K562 (cell line): ENCODE data around the gene PTPN12. TPM values are rescaled to one million over a fixed set of nuclear protein-coding genes. Genes with fewer than 3 reads are reported as not detected.
A peak's percentile ranks its signal among the peaks of the same experiment; 100 is the strongest.

ENCODE experiments used
- ATAC-seq: fragments of 200-7000 bp; cut with Tn5 transposase; 3 replicates; pipeline ENCODE4 v1.9.1; 2020; ENCODE audit warnings: moderate library complexity
- BruUV-seq: library from RNA; stranded (reverse); fragments of 400-500 nt; replicated peaks from 2 replicates; lab custom pipeline; 2021; lab: Mats Ljungman, UMichigan
- CTCF ChIA-PET: fragments of 300-600 bp; formaldehyde crosslinking; extraction: SDS; loops from one replicate; lab custom pipeline; 2021; ENCODE audit warnings: low intra/inter-chr PET ratio; lab: Yijun Ruan, JAX
- POLR2A ChIA-PET: fragments of 300-600, 350-650 bp; sonication (Branson Sonifier 250); formaldehyde crosslinking; extraction: SDS; loops from one replicate; lab custom pipeline; 2021; ENCODE audit warnings: antibody characterized with exemption, inconsistent platforms; lab: Yijun Ruan, JAX
- DNase-seq, 4 experiments: peaks; one replicate each; pipeline versions ENCODE4 v3.0.0 to v3.0.0-alpha.2; 2011 to 2018; ENCODE audit warnings: low spot score in 3 of 4, mixed read lengths in 3 of 4; ENCODE audit errors: extremely low read depth in 1 of 4
- FAIRE-seq: peaks from 2 replicates; lab custom pipeline; 2011; peaks lifted over from hg19 to GRCh38; lab: Jason Lieb, UNC
- H2AFZ ChIP-seq: 2 replicates; pipeline ENCODE4 v1.6.0; 2011; ENCODE audit warnings: low read depth, low read length, control low read depth, inconsistent platforms
- H3K27ac ChIP-seq: fragments of 200-600 bp; 3 replicates; pipeline ENCODE4 v1.8.0; 2011; ENCODE audit warnings: low read depth, mild to moderate bottlenecking, control low read depth, inconsistent platforms, low read length, moderate library complexity, mixed read lengths; ENCODE audit errors: extremely low read depth
- H3K27me3 ChIP-seq, 2 experiments: fragments of 300-600 bp in 1 of 2; 2 replicates in 1 of 2; 3 replicates in 1 of 2; pipeline versions ENCODE4 v1.6.0 to v1.8.0; 2011; ENCODE audit warnings: inconsistent platforms in 2 of 2, low read length in 2 of 2, mild to moderate bottlenecking in 1 of 2, mixed read lengths in 1 of 2, moderate library complexity in 1 of 2; ENCODE audit not compliant: control insufficient read depth in 2 of 2, insufficient read depth in 2 of 2
- H3K36me3 ChIP-seq: fragments of 300-600 bp; 3 replicates; pipeline ENCODE4 v1.8.0; 2011; ENCODE audit warnings: mild to moderate bottlenecking, low read length, inconsistent platforms; ENCODE audit not compliant: control insufficient read depth, insufficient read depth
- H3K4me1 ChIP-seq, 2 experiments: fragments of 200-600 bp in 1 of 2; replicated peaks in 1 of 2; 2 replicates in 1 of 2; 3 replicates in 1 of 2; pipeline versions ENCODE4 v1.5.1 to v1.8.0; 2011; ENCODE audit warnings: inconsistent platforms in 2 of 2, low read length in 2 of 2, mild to moderate bottlenecking in 1 of 2, mixed read lengths in 1 of 2, moderate library complexity in 1 of 2; ENCODE audit not compliant: control insufficient read depth in 2 of 2, insufficient read depth in 2 of 2
- H3K4me2 ChIP-seq: 2 replicates; pipeline ENCODE4 v1.6.1; 2011; ENCODE audit warnings: low read length, control low read depth, inconsistent platforms, mixed read lengths; ENCODE audit not compliant: insufficient read depth
- H3K4me3 ChIP-seq: fragments of 200-600 bp; sonication (generic), shearing (Covaris generic); 2 replicates; pipeline ENCODE4 v1.5.1; 2016; ENCODE audit warnings: control low read depth, inconsistent platforms
- H3K79me2 ChIP-seq: fragments of 200-600 bp; 3 replicates; pipeline ENCODE4 v1.8.0; 2011; ENCODE audit warnings: low read length, inconsistent platforms; ENCODE audit not compliant: control insufficient read depth, insufficient read depth
- H3K9ac ChIP-seq, 2 experiments: 2 replicates each; pipeline versions ENCODE4 v1.6.0 to v1.6.1; 2011; ENCODE audit warnings: low read depth in 2 of 2, low read length in 2 of 2, control low read depth in 1 of 2, inconsistent platforms in 1 of 2, mild to moderate bottlenecking in 1 of 2, mixed read lengths in 1 of 2; ENCODE audit not compliant: insufficient read depth in 1 of 2
- H3K9me1 ChIP-seq: one replicate; pipeline ENCODE4 v1.6.0; 2011; ENCODE audit warnings: inconsistent platforms, mild to moderate bottlenecking, low read length, moderate library complexity; ENCODE audit not compliant: control insufficient read depth, insufficient read depth
- H3K9me3 ChIP-seq: replicated peaks from 2 replicates; pipeline ENCODE4 v1.5.1; 2011; ENCODE audit warnings: low read depth, low read length, inconsistent platforms; ENCODE audit not compliant: control insufficient read depth, insufficient read depth
- H4K20me1 ChIP-seq: replicated peaks from 2 replicates; pipeline ENCODE4 v1.6.1; 2011; ENCODE audit warnings: low read length, inconsistent platforms, mixed read lengths; ENCODE audit not compliant: control insufficient read depth, insufficient read depth
- AFF4 ChIP-seq: sonication (generic); formaldehyde crosslinking; IDR thresholded peaks from 2 replicates; pipeline ENCODE4 v1.8.0; 2023; ENCODE audit warnings: mild to moderate bottlenecking, missing genetic modification reagents
- ARHGAP35 ChIP-seq: fragments of 450-650 bp; IDR thresholded peaks from 2 replicates; pipeline ENCODE4 v1.6.1; 2018; ENCODE audit not compliant: partially characterized antibody
- CBFA2T3 ChIP-seq: fragments of 450-650 bp; IDR thresholded peaks from 2 replicates; pipeline ENCODE4 v1.6.1; 2017
- CBX5 ChIP-seq: IDR thresholded peaks from 2 replicates; pipeline ENCODE4 v1.6.1; 2014; ENCODE audit warnings: low read depth, borderline replicate concordance
- CTBP1 ChIP-seq: fragments of 450-650 bp; IDR thresholded peaks from 2 replicates; pipeline ENCODE4 v1.6.1; 2016; ENCODE audit warnings: borderline replicate concordance
- GABPB1 ChIP-seq: sonication (generic); formaldehyde crosslinking; IDR thresholded peaks from 2 replicates; pipeline ENCODE4 v1.8.0; 2022; ENCODE audit warnings: mild to moderate bottlenecking, missing genetic modification reagents
- HNRNPUL1 ChIP-seq: fragments of 200-400 bp; formaldehyde crosslinking; IDR thresholded peaks from 2 replicates; pipeline ENCODE4 v1.6.1; 2017; ENCODE audit warnings: low read length
- ZBTB11 ChIP-seq, 3 experiments: fragments of 200-800 bp in 1 of 3; fragments of 250-450 bp in 1 of 3; fragments of 450-650 bp in 1 of 3; sonication (Bioruptor Pico) in 1 of 3; sonication (Bioruptor generic) in 1 of 3; formaldehyde crosslinking in 1 of 3; IDR thresholded peaks; 2 replicates each; pipeline versions ENCODE4 v1.6.1 to v1.8.0; 2016 to 2022; ENCODE audit warnings: mild to moderate bottlenecking in 2 of 3, missing genetic modification characterization in 2 of 3, missing compliant biosample characterization in 1 of 3, moderate library complexity in 1 of 3
- ZNF143 ChIP-seq: sonication (generic); formaldehyde crosslinking; IDR thresholded peaks from 2 replicates; pipeline ENCODE4 v1.9.0; 2022; ENCODE audit warnings: mild to moderate bottlenecking, missing genetic modification reagents
- ZNF212 ChIP-seq: fragments of 450-650 bp; formaldehyde crosslinking; IDR thresholded peaks from 2 replicates; pipeline ENCODE4 v1.4.0; 2020; ENCODE audit warnings: mild to moderate bottlenecking
- ZNF507 ChIP-seq: conservative IDR thresholded peaks from 2 replicates; pipeline ENCODE4 v1.6.1; 2017; ENCODE audit warnings: missing genetic modification characterization, missing compliant biosample characterization
- ZNF764 ChIP-seq: fragments of 250-450 bp; sonication (Bioruptor Pico); IDR thresholded peaks from 2 replicates; pipeline ENCODE4 v1.4.0; 2020; ENCODE audit warnings: low read depth, mild to moderate bottlenecking, moderate library complexity
- ZNF77 ChIP-seq: fragments of 250-450 bp; sonication (Bioruptor Pico); IDR thresholded peaks from 2 replicates; pipeline ENCODE4 v1.5.0; 2020
- WGBS: fragments of 100-300 bp; shearing (Covaris generic); methylation state at CpG from one replicate; pipeline ENCODE4 v1.1.6; 2016; ENCODE audit warnings: low coverage, mixed read lengths; ENCODE audit not compliant: insufficient coverage; ENCODE audit errors: missing lambda C conversion rate; 5-methylcytosine and 5-hydroxymethylcytosine counted together
- in situ Hi-C: fragments of 300-500 bp; cut with MboI; formaldehyde crosslinking; loops from 4 replicates; pipeline ENCODE4 v1.15.0; 2018; ENCODE audit warnings: inconsistent platforms, mixed read lengths
- intact Hi-C: fragments of 100-400 bp; cut with micrococcal nuclease; formaldehyde crosslinking; loops from 2 replicates; pipeline ENCODE4 v1.14.2; 2022
- polyA plus RNA-seq, 8 experiments: library from polyadenylated mRNA; depleted of rRNA in 4 of 8; stranded (reverse) in 5 of 8; unstranded in 3 of 8; fragments of >200 nt; fragmentation: Nextera tagmentation in 2 of 8; fragmentation: Illumina TruSeq in 1 of 8; extraction: Ambion mirVana in 2 of 8; extraction: Trizol in 1 of 8; gene quantifications; 2 replicates each; pipeline versions ENCODE4 v1.2.1 to v1.2.3, GENCODE V29; 2011 to 2014; ENCODE audit warnings: inconsistent platforms in 1 of 8, missing spikeins in 1 of 8
- total RNA-seq, 7 experiments: library from RNA; depleted of rRNA in 6 of 7; stranded (reverse); fragments of >200 nt in 6 of 7; fragmentation: Illumina TruSeq in 2 of 7; extraction: Trizol in 2 of 7; gene quantifications; 2 replicates each; pipeline versions ENCODE4 v1.2.1 to v1.2.3, GENCODE V29; 2011 to 2021; ENCODE audit warnings: low replicate concordance in 1 of 7
- TF ChIP-seq, protein P1 (sequence below): fragments of 450-650 bp; formaldehyde crosslinking; IDR thresholded peaks from 2 replicates; pipeline ENCODE4 v1.4.0; 2020; ENCODE audit warnings: mild to moderate bottlenecking, moderate library complexity

The PTPN12 gene
- total and polyA plus RNA-seq, 9 of the 15 experiments (the other 6 are each of a cell fraction or from before 2014, with no cell fraction given): 15.3 to 79.8 (median 26.6) TPM

- no TSS peak for BruUV-seq
- Histone ChIP-seq H3K9ac (no peak overlapping the region), H3K27me3 (no peaks in the 10 kb centered on the region), H4K20me1 (no peaks in the 10 kb centered on the region), H3K4me2 (no peak overlapping the region), H3K36me3 (no peaks in the 10 kb centered on the region), H3K4me1 (peaks cover 12 to 31% of the 10 kb centered on the region in 2 experiments), H3K4me3 (no peak overlapping the region), H2AFZ (no peak overlapping the region), H3K27ac (no peak overlapping the region), H3K9me1 (no peaks in the 10 kb centered on the region), H3K79me2 (no peaks in the 10 kb centered on the region), H3K9me3 (no peaks in the 10 kb centered on the region)
- 71% methylated on average over 4 of the region's 4 CpGs for WGBS
- in situ Hi-C loops (no loop called here), intact Hi-C loops (no loop called here)
- ATAC-seq (no peak; the same call in 2 of the 3 replicates), DNase-seq (no peak), FAIRE-seq (no peak)
- CTCF ChIA-PET: no interaction called here
- POLR2A ChIA-PET: interaction anchor here (0.8 to 1.3 kb wide), 2 partner anchors 13 to 15 kb away, joined by 3 to 5 read pairs; no protein-coding TSS in a partner anchor
- TF ChIP-seq GABPB1 (CRISPR knock-in tag) (no peak), ARHGAP35 (no peak), ZBTB11 (CRISPR knock-in tag; IDR thresholded peaks at IDR 0.05) (no peak), ZNF212 (CRISPR knock-in tag) (no peak), ZNF77 (CRISPR knock-in tag) (no peak), ZNF143 (CRISPR knock-in tag) (no peak), ZNF764 (CRISPR knock-in tag) (no peak), AFF4 (CRISPR knock-in tag) (no peak), CTBP1 (peak; percentile 17; the same call in 1 of the 2 replicates), ZNF507 (no peak), CBX5 (no peak), HNRNPUL1 (no peak), CBFA2T3 (0 out of 2 replicates have a peak, but pooled peaks have one; percentile 13)
- TF ChIP-seq, protein P1, sequence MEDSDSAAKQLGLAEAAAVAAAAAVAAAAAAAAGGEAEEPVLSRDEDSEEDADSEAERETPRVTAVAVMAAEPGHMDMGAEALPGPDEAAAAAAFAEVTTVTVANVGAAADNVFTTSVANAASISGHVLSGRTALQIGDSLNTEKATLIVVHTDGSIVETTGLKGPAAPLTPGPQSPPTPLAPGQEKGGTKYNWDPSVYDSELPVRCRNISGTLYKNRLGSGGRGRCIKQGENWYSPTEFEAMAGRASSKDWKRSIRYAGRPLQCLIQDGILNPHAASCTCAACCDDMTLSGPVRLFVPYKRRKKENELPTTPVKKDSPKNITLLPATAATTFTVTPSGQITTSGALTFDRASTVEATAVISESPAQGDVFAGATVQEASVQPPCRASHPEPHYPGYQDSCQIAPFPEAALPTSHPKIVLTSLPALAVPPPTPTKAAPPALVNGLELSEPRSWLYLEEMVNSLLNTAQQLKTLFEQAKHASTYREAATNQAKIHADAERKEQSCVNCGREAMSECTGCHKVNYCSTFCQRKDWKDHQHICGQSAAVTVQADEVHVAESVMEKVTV (CRISPR knock-in tag): no peak
Measured at GRCh38 chr7:77529279-77529678, 7.8 kb upstream of the PTPN12 start.
